GM19351 (cell line): ENCODE measurements around the gene MAPKAPK3.
"Not testable (repeated sequence)": the region's sequence is repeated elsewhere in the genome, so short reads cannot be mapped to it uniquely, and the experiment has no call there.

Experiments used
- ATAC-seq: cut with Tn5 transposase; IDR thresholded peaks from one replicate; pipeline ENCODE4 v1.9.1; 2021; ENCODE audit warnings: mild to moderate bottlenecking, moderate library complexity; ENCODE audit not compliant: unreplicated experiment

Gene MAPKAPK3

GRCh38 chr3:50676031-50676705 lies 59.2 kb downstream of the MAPKAPK3 start:
- ATAC-seq = no peak

DNA sequence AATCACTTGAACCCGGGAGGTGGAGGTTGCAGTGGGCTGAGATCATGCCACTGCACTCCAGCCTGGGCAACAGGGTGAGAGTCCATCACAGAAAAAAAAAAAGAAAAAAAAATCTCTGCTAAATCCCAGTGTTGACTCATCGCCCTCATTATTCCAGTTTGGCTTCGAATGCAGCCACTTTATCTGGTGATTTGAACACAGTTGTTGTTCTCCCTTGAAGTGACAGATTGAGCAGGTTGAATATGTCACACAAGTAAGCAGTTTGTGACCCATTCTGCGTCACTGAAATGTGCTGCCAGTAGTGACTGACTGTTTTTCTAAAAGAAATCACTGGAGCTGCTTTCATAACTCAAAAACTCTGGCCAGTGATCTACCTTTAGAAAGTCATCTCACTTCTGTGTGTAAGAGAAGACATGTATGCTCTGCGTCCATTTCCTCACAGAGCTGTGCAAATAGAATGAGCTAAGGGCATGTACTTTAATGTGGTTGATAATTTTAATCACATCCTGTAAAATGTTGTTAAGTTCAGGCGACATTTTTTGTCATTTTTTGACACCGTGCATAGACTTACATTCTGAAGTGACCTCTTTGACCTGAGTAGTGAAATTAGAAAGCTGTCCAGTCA lies 70.3 kb downstream of the MAPKAPK3 start:
- ATAC-seq = no peak

GRCh38 chr3:50687916-50688315 lies 71.0 kb downstream of the MAPKAPK3 start:
- no peak for ATAC-seq

DNA sequence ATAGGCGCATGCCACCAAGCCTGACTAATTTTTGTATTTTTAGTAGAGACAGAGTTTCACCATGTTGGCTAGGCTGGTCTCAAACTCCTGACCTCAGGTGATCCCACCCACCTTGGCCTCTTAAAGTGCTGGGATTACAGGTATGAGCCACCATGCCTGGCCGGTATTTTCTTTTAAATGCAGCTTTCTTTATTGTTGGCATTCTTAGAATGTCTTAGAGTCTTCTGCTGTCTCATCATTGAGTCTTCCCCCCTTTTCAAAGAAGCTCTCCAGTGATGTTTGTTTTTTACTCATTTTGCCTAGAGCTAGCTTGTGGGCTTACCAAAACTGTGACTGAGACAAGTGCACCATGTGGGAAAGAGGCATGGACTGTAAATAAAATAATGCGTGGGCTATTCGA lies 71.7 kb downstream of the MAPKAPK3 start:
- ATAC-seq = not testable (repeated sequence)

DNA sequence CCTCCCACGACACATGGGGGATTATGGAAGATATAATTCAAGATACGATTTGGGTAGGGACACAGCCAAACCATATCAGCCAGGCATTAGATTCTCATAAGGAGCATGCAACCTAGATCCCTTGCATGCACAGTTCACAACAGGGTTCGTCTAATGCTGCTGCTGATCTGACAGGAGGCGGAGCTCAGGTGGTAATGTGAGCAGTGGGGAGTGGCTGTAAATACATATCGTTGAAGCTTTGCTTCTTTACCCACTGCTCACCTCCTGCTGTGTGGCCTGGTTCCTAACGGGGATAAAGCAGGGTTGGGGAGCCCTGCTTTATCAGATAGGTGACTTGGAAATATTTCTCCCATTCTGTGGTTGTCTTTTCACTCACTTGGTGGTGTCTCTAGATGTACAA lies 72.6 kb downstream of the MAPKAPK3 start:
- no peak for ATAC-seq

GRCh38 chr3:50695031-50695430 lies 78.1 kb downstream of the MAPKAPK3 start:
- ATAC-seq = no peak

- no peak for ATAC-seq
These were observed 79.3 kb downstream of the MAPKAPK3 start for GRCh38 chr3:50696276-50696675.

- no peak for ATAC-seq
These were observed 81.3 kb downstream of the MAPKAPK3 start for GRCh38 chr3:50698269-50698668.
